ENCODE results near the gene GRM8.
"Not testable (repeated sequence)": the region's sequence is repeated elsewhere in the genome, so short reads cannot be mapped to it uniquely, and the experiment has no call there.

Gene GRM8

GRCh38 chr7:126718419-126718818 lies 534.3 kb downstream of the GRM8 start:
- no peak for DNase-seq (ENCODE audit: low read depth)

- DNase-seq (ENCODE audit: low read depth): no peak
These were observed 536.4 kb downstream of the GRM8 start for GRCh38 chr7:126716321-126716720.

GRCh38 chr7:126715076-126715475 lies 537.7 kb downstream of the GRM8 start:
- no peak for DNase-seq (ENCODE audit: low read depth)

DNA sequence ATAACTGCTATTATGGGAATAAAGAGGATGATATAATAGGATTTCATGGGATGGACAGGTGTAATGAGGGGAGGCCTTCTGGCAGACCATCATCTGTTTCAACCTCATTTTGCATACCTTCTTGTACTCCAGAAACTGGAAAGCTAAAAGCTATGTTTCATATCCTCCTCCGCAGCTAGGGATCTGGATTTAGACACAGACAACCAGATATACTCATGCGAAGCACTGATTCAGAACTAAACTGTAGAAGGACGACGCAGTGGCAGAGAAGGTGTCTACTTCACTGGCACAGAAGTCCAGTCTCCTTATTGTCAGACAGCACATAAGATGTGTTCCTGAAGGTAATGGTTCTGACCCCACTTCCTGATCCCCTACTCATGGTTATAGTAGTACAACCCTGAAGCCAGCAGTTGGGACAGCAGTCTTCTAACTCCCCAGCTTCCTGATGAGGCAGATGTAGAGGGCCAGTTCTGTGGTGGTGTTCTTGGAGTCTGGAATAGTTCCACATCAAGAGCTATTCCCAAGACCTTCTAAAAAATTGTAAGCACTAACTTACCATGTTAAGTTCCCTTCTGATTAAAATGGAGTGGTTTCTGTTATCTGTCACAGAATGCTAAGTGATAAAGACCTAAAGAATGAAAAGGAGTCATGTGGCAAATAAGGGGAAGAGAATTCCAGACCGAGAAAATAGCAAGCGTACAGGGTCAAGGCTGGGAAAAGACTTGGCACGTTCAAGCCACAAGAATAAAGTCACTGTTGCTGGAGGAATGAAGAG lies 550.3 kb downstream of the GRM8 start:
- no peak for DNase-seq (ENCODE audit: low read depth)

DNA sequence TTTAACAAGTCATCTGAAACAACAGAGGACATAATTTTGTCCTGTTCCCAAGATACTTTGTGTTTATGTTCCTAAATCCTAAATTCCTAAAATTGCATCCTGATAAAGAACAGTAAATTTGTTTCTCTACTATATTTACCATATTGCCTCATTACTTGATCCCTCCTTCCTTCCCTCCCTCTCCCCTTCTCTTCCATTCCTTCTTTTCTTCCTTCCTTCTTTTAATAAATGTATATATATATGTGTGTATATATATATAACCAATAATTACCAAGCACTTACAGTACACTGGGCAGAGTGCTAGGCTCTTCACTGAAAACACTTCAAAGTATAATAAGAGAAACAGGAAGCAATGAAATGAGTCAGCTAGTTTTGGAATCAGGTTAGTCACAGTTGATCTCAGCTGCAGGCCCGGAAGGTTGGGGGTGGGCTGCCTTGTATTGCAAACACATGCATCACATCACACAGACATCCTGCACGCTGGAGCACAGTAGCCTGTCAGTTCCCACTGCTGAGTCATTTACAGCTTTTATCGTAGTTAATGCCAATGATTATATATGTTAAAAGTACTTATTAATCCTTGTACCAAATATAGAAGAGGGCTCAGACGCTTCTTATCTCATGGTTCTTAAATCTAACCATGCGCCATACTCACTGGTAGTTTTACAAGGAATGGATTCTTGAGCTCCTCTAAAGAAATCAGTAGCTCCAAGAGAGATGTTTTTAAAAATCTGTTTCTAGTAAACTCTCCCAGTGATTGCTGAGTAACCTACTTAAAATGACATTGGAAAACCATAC lies 551.7 kb downstream of the GRM8 start:
- no peak for DNase-seq (ENCODE audit: low read depth)

- no peak for DNase-seq (ENCODE audit: low read depth)
These were observed 553.0 kb downstream of the GRM8 start for GRCh38 chr7:126699707-126700106.

- no peak for DNase-seq (ENCODE audit: low read depth)
These were observed 553.8 kb downstream of the GRM8 start for GRCh38 chr7:126698909-126699308.

GRCh38 chr7:126698446-126698845 lies 554.3 kb downstream of the GRM8 start:
- DNase-seq (ENCODE audit: low read depth): no peak

DNA sequence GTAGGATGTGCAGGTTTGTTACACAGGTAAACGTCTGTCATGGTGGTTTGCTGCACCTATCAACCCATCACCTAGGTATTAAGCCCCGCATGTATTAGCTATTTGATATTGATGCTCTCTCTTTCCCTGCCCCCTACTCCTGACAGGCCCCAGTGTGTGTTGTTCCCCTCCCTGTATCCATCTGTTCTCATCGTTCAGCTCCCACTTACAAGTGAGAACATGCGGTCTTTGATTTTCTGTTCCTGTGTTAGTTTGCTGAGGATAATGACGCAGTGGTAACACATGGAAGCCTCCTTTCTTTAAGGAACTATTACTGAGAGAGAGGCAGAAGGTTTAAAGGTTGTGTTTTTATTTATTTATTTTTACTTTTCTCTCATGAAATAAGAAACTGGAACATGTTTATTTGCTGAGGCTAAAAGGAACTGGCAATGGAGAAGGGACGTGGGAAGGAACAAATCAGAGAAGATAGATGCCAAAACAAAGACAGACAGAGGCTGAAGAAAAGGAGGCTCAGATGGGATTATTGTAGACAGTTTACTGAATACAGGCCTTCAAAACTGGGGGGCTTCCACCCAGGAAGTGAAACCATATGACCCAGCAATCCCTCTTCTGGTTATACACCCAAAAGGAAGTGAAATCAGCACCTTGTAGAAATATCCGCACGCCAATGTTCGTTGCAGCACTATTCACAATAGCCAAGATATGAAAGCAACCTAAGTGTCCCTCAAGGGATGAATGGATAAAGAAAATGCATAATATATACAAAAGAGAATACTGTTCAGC lies 556.3 kb downstream of the GRM8 start:
- no peak for DNase-seq (ENCODE audit: low read depth)

DNA sequence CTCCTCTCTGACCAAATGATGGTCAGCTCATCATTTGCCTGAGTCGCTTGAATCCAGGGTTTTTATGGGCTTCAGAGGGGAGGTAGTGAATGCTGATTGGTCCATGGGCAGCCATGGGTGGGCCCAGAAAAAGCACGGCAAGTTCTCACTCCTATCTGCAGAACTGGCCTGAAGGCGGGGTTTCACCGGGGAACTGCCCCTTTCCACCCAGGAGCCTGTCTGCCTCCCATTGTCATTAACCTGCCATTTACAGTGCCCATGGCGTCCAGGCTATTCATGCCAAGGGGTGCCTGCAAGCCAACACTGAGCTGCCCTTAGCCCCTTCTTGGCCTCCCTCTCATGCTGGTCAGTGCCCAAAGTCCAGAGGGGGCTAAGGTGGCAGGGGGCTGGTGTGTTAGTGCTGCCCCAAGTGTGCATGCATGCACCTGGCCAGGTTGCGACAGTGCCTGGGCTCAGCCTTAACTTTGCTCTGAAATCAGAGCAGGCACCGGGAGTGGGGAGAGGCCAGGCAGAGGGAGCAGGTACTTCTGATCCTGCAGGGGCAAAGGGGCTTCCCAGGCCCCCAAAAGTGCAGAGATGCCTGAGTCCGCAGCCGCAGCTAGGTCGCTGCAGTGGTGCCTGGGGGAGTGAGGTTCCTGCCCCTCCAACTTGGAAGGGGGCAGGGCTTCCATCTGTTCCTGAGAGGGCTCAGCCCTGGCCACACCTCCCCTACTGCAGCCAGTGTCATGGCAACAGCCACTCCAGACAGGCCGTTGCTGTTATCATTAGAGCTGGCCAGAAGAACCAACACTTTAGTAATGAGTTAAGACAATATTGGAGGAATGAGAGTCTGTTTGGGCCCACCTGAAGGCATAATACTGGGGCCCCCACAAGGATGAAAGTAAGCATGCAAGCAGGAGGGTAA lies 561.6 kb downstream of the GRM8 start:
- DNase-seq (ENCODE audit: low read depth): no peak

DNA sequence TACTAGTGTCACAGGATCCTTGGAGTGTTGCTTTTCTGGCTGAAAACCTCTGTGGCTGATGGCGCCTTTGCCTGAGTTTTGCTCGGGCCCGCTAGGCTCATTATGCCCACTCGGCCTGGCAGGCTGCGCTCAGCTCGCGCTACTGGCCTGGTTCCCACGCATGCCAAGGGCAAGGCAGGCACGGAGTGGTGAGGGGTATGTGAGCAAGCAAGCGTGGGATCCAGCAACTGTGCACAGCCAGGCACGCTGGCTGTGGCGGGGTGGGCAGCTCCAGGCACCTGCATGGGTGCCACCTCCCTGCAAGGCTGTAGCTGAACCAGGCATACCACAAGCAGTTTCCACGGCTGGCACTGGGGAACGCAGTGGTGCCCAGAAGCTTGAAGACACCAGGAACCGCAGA lies 562.6 kb downstream of the GRM8 start:
- DNase-seq (ENCODE audit: low read depth): no peak

GRCh38 chr7:126689037-126689436 lies 563.7 kb downstream of the GRM8 start:
- no peak for DNase-seq (ENCODE audit: low read depth)

DNA sequence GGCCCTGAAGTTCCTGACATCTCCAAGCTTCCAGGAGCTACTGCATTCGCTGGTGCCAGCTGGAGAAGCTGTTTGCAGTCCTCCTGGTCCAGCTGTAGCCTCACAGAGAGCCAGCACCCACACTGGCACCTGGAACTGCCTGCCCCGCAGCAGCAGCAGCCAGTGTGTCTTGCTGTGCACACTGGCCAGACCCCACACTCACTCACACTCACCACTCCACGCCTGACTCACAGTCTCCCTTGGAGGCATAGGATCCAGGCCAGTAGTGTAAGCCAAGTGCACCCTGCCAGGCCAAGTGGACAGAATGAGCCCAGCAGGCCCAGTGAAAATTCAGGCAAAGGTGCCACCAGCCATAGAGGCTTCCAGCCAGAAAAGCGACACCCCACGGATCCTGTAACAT lies 566.3 kb downstream of the GRM8 start:
- no peak for DNase-seq (ENCODE audit: low read depth)

GRCh38 chr7:126685596-126685995 lies 567.1 kb downstream of the GRM8 start:
- no peak for DNase-seq (ENCODE audit: low read depth)

- DNase-seq (ENCODE audit: low read depth): no peak
These were observed 567.6 kb downstream of the GRM8 start for GRCh38 chr7:126685018-126685573.

GRCh38 chr7:126682176-126682575 lies 570.6 kb downstream of the GRM8 start:
- DNase-seq (ENCODE audit: low read depth): no peak

GRCh38 chr7:126668762-126669161 lies 584.0 kb downstream of the GRM8 start:
- DNase-seq (ENCODE audit: low read depth): not testable (repeated sequence)

GRCh38 chr7:126668367-126668752 lies 584.4 kb downstream of the GRM8 start:
- DNase-seq (ENCODE audit: low read depth): no peak

DNA sequence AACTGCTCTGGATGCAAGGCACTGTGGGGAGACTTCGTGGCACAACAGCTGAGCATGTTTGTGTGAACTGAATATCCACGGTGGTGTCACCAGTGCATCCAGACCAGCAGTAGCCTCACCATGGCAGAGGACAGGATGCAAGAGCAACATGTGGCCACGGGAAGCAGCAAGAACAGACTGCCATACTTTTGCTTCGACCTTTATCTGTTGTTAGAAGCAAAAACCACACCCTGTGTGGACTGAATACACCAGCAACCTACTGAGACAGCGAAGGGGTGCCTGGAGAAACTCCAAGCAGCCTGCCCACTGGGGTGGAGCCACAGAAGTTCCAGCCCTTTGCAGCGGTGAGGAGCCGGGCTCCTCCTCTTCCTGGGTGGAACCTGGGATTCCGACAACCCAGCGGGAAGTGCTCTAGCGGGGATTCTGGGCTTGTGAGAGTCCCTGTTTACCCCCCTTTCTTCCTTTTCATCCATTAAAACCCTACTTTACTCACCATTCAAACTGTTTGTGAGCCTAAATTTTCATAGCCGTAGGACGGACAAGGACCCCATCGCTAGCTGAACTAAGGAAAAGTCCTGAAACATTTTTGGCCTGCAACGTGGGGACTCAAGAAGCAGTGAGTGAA lies 584.9 kb downstream of the GRM8 start:
- no peak for DNase-seq (ENCODE audit: low read depth)

GRCh38 chr7:126662856-126663255 lies 589.9 kb downstream of the GRM8 start:
- no peak for DNase-seq (ENCODE audit: low read depth)

- no peak for DNase-seq (ENCODE audit: low read depth)
These were observed 593.6 kb downstream of the GRM8 start for GRCh38 chr7:126659124-126659523.
